ENCODE results near the gene CD37.

DNA sequence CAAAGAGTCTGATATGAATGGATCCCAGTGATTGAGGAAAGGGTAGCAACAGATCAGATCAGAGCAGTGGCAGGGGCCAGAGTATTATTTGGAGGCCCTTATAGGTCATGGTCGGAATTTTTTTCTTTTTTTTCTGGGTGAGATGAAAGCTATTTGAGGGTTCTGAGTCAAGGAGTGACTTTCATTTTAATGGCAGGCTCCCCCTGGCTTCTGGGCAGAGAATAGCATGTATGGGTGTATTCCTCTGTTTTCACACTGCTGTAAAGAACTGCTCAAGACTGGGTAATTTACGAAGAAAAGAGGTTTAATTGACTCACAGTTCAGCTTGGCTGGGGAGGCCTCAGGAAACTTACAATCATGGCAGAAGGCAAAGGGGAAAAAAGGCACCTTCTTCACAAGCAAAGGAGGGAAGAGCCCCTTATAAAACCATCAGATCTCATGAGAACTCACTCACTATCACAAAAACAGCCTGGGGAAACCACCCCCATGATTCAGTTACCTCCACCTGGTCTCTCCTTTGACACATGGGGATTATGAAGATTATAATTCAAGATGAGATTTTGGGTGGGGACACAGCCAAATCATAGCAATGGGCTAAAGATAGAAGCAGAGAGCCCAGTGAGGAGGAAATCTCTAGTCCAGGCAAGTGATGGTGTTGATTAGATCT, 7.2 kb upstream of the CD37 start:
- TF ChIP-seq SMC3 (IDR thresholded peaks at IDR 0.05; ENCODE audit: low read depth, low read length) = peak; percentile 44
- TF ChIP-seq MAZ (IDR thresholded peaks at IDR 0.05; ENCODE audit: borderline replicate concordance, low read depth, low read length) = no peak
- TF ChIP-seq POLR2A (IDR thresholded peaks at IDR 0.05; ENCODE audit: low read depth, low read length) = no peak
- peak; percentile 54 for TF ChIP-seq CTCF (conservative IDR thresholded peaks at IDR 0.05; ENCODE audit: low read depth, low read length)
- TF ChIP-seq BHLHE40 (IDR thresholded peaks at IDR 0.05; ENCODE audit: low read depth, low read length) = no peak
- no peak for TF ChIP-seq CEBPB (IDR thresholded peaks at IDR 0.05; ENCODE audit: low read depth, low read length)
- no peak for TF ChIP-seq MXI1 (IDR thresholded peaks at IDR 0.05; ENCODE audit: borderline replicate concordance, low read depth, low read length)
- TF ChIP-seq, protein P1, sequence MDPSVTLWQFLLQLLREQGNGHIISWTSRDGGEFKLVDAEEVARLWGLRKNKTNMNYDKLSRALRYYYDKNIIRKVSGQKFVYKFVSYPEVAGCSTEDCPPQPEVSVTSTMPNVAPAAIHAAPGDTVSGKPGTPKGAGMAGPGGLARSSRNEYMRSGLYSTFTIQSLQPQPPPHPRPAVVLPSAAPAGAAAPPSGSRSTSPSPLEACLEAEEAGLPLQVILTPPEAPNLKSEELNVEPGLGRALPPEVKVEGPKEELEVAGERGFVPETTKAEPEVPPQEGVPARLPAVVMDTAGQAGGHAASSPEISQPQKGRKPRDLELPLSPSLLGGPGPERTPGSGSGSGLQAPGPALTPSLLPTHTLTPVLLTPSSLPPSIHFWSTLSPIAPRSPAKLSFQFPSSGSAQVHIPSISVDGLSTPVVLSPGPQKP (IDR thresholded peaks at IDR 0.05; ENCODE audit: borderline replicate concordance, low read depth, low read length) = no peak
- no peak for TF ChIP-seq RFX5 (IDR thresholded peaks at IDR 0.05; ENCODE audit: low read depth, low read length)
